Spleen (tissue), 11 donors: ENCODE data around the gene XPR1. TPM values are rescaled to one million over a fixed set of nuclear protein-coding genes. Genes with fewer than 3 reads are reported as not detected.

ENCODE experiments used
- DNase-seq: peaks from one replicate; pipeline ENCODE4 v3.0.0-alpha.2; 2020
- H3K27ac ChIP-seq, 8 donors: fragments of 200-600 bp; sonication (generic) in 7 of 8; 1 replicate in 4 of 8; 2 replicates in 4 of 8; pipeline versions ENCODE4 v1.5.0 to v1.8.0; 2016 to 2021; ENCODE audit warnings: inconsistent platforms in 4 of 8, mild to moderate bottlenecking in 4 of 8, moderate library complexity in 1 of 8
- H3K27me3 ChIP-seq, 7 donors: fragments of 200-600 bp; sonication (generic) in 6 of 7; replicated peaks in 1 of 7; 1 replicate in 4 of 7; 2 replicates in 3 of 7; pipeline versions ENCODE4 v1.5.0 to v1.8.0; 2016 to 2021; ENCODE audit warnings: inconsistent platforms in 3 of 7, mild to moderate bottlenecking in 1 of 7
- H3K36me3 ChIP-seq, 6 donors: fragments of 200-600 bp; sonication (generic) in 5 of 6; 1 replicate in 4 of 6; 2 replicates in 2 of 6; pipeline versions ENCODE4 v1.5.0 to v1.8.0; 2016 to 2021; ENCODE audit warnings: inconsistent platforms in 2 of 6
- H3K4me1 ChIP-seq, 6 donors: fragments of 200-600 bp; sonication (generic) in 5 of 6; 1 replicate in 3 of 6; 2 replicates in 3 of 6; pipeline versions ENCODE4 v1.5.0 to v1.8.0; 2016 to 2021; ENCODE audit warnings: inconsistent platforms in 3 of 6
- H3K4me3 ChIP-seq, 8 donors: fragments of 200-600 bp; sonication (generic) in 7 of 8; 1 replicate in 4 of 8; 2 replicates in 4 of 8; pipeline versions ENCODE4 v1.5.0 to v1.8.0; 2016 to 2021; ENCODE audit warnings: inconsistent platforms in 4 of 8, mild to moderate bottlenecking in 4 of 8, moderate library complexity in 2 of 8
- H3K9me3 ChIP-seq, 8 donors: fragments of 200-600 bp; sonication (generic) in 7 of 8; 1 replicate in 4 of 8; 2 replicates in 4 of 8; pipeline versions ENCODE4 v1.5.0 to v1.8.0; 2016 to 2021; ENCODE audit warnings: inconsistent platforms in 4 of 8
- POLR2A ChIP-seq, 3 donors: fragments of 450-650 bp; IDR thresholded peaks; one replicate each; pipeline ENCODE4 v1.5.1; 2017; ENCODE audit warnings: antibody characterized with exemption in 3 of 3, mild to moderate bottlenecking in 1 of 3
- POLR2AphosphoS5 ChIP-seq, 3 donors: sonication (generic); formaldehyde crosslinking; IDR thresholded peaks; one replicate each; pipeline ENCODE4 v1.5.1; 2017; ENCODE audit warnings: antibody characterized with exemption in 3 of 3
- WGBS, 5 donors: extraction: QIAGEN DNeasy Blood & Tissue Kit in 3 of 5; methylation state at CpG; one replicate each; pipeline versions ENCODE4 v1.1.5 to v1.1.7; 2013 to 2018; 5-methylcytosine and 5-hydroxymethylcytosine counted together
- intact Hi-C: fragments of 100-400 bp; cut with DNase I; formaldehyde crosslinking; loops from one replicate; pipeline ENCODE4 v1.15.0; 2023; ENCODE audit warnings: low total_unique reads
- polyA plus RNA-seq, 3 donors: library from polyadenylated mRNA; stranded (reverse); fragments of 200-250 nt; gene quantifications; one replicate each; pipeline ENCODE4 v1.2.1, GENCODE V29; 2013
- total RNA-seq, 7 donors: library from RNA; depleted of rRNA in 3 of 7; stranded (reverse); fragments of >200 nt in 3 of 7; fragmentation: NEBNext Ultra II Directional in 4 of 7; extraction: Animal tissue kit (Norgen Biotek cat#: 25700) in 4 of 7; gene quantifications; one replicate each; pipeline versions ENCODE4 v1.1.0 to v1.2.1, GENCODE V29; 2016 to 2021
- TF ChIP-seq, protein P1 (sequence below), 11 experiments: fragments of 200-600 bp in 7 of 11; fragments of 450-650 bp in 4 of 11; sonication (generic) in 4 of 11; IDR thresholded peaks in 8 of 11; conservative IDR thresholded peaks in 3 of 11; 1 replicate in 7 of 11; 2 replicates in 4 of 11; pipeline versions ENCODE4 v1.4.0 to v1.8.0; 2016 to 2021; ENCODE audit warnings: antibody characterized with exemption in 11 of 11, inconsistent platforms in 4 of 11, mild to moderate bottlenecking in 1 of 11
- donor health status: healthy with polysubstance abuse.
- donor health status: DM: no; HTN: no; CAD: no; lungs with moderate emphysema.
- donor health status: DM: no; HTN: no; CAD: no.
- donor health status: Bipolar disorder and iron deficiency.
- donor health status: healthy.
- donor health status: DM: no; HTN: no; CAD: no.
- donor health status: DM: yes; HTN: yes; CAD: no.

XPR1 gene
- total and polyA plus RNA-seq, 10 donors: 2.3 to 26.8 (median 18.1) TPM

DNA sequence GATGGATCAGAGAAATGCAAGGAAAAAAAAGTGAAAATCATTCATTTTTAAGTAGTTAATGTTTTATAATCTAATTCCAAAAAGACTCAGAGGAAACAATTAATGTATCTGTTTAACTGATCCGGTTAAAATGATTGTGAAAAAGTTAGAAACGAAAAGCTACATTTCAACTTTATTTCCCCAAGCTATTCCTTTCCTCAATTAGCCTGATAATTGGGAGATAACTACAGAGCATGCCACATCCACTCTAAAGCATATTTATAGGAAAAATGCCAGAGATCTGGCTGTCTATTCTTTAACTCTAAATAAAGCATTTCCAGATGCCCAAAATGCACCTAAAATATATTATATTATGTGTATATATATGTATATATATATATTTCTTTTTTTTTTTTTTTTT lies 35.9 kb upstream of the XPR1 start:
- Histone ChIP-seq H3K4me1 (peaks cover 0 to 2% (median 0%) of the 10 kb centered on the region in 6 donors), H3K4me3 (no peak overlapping the region), H3K27me3 (no peaks in the 10 kb centered on the region), H3K27ac (no peak overlapping the region), H3K9me3 (no peaks in the 10 kb centered on the region), H3K36me3 (no peaks in the 10 kb centered on the region)
- intact Hi-C loops: no loop called here
- DNase-seq: no peak
- 85 to 93% (median 88%) methylated on average over 2 of the region's 2 CpGs for WGBS, 5 donors
- TF ChIP-seq, protein P1, sequence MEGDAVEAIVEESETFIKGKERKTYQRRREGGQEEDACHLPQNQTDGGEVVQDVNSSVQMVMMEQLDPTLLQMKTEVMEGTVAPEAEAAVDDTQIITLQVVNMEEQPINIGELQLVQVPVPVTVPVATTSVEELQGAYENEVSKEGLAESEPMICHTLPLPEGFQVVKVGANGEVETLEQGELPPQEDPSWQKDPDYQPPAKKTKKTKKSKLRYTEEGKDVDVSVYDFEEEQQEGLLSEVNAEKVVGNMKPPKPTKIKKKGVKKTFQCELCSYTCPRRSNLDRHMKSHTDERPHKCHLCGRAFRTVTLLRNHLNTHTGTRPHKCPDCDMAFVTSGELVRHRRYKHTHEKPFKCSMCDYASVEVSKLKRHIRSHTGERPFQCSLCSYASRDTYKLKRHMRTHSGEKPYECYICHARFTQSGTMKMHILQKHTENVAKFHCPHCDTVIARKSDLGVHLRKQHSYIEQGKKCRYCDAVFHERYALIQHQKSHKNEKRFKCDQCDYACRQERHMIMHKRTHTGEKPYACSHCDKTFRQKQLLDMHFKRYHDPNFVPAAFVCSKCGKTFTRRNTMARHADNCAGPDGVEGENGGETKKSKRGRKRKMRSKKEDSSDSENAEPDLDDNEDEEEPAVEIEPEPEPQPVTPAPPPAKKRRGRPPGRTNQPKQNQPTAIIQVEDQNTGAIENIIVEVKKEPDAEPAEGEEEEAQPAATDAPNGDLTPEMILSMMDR (IDR thresholded peaks at IDR 0.05 in 8 of 11, conservative IDR thresholded peaks at IDR 0.05 in 3 of 11): no peak
- no peak for TF ChIP-seq POLR2A (IDR thresholded peaks at IDR 0.05)
- no peak for TF ChIP-seq POLR2AphosphoS5 (IDR thresholded peaks at IDR 0.05)

DNA sequence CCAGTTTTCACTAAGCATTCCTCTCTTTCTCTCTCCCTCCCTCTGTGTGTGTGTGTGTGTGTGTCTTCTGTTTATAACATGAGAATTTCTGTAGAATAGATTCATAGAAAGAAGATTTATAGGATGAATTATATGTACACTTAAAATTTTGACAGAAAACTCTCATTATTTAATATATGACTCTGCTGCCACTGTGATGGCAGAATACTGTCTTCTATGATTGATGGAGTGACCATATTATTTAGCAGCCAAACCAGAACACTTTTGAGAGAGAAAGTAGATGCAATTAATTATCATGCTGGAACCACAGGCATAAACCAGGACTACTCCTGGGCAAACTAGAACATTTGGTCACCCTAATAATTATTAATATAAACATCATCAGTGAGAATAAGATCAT lies 34.3 kb upstream of the XPR1 start:
- intact Hi-C loops: no loop called here

DNA sequence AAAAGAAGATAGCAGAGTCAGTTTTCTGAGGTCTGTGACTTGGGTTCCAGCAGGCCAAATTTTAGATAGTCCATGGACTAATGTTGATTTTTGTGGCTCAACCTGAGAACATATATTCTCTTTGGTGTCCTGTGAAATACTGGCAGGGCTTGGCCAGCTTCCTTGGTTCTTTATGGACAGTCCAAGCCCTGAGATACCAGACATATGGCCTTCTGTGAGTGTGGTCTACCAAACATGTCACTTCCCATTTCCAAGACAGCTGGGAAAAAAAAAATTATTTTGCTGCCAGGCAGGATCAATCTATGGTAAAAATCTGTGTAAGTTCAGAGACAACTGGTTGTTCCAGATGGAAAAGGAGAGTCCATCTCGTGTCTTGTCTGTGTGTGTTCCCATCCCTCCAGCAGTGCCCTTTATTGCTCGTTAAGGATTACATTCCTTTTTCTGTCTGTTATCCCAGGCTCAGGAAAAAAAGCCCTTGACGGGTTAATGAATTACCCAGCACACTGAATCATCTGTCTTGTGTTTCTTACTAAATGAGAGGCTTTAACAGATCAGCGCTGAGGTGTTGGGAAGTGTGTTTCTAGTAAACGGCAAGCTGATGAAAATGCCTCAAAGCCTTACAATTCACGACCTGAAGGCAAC lies 33.4 kb upstream of the XPR1 start:
- Histone ChIP-seq H3K9me3 (no peaks in the 10 kb centered on the region), H3K27ac (no peak overlapping the region), H3K4me3 (no peak overlapping the region), H3K27me3 (no peaks in the 10 kb centered on the region), H3K4me1 (peaks cover 0 to 14% (median 0%) of the 10 kb centered on the region in 6 donors), H3K36me3 (no peaks in the 10 kb centered on the region)
- WGBS, 5 donors: 77 to 85% (median 84%) methylated on average over 6 of the region's 6 CpGs
- TF ChIP-seq, protein P1 (IDR thresholded peaks at IDR 0.05 in 8 of 11, conservative IDR thresholded peaks at IDR 0.05 in 3 of 11): no peak
- TF ChIP-seq POLR2A (IDR thresholded peaks at IDR 0.05) (no peak), POLR2AphosphoS5 (IDR thresholded peaks at IDR 0.05) (no peak)
- DNase-seq: no peak
- intact Hi-C loops: no loop called here

More for the DNA sequence above, 34.3 kb upstream of the XPR1 start:
- Histone ChIP-seq H3K27me3 (no peaks in the 10 kb centered on the region), H3K4me3 (no peak overlapping the region), H3K27ac (no peak overlapping the region), H3K4me1 (peaks cover 0 to 14% (median 0%) of the 10 kb centered on the region in 6 donors), H3K36me3 (no peaks in the 10 kb centered on the region), H3K9me3 (no peaks in the 10 kb centered on the region)
- no peak for DNase-seq
- TF ChIP-seq POLR2AphosphoS5 (IDR thresholded peaks at IDR 0.05) (no peak), POLR2A (IDR thresholded peaks at IDR 0.05) (no peak)
- TF ChIP-seq, protein P1 (IDR thresholded peaks at IDR 0.05 in 8 of 11, conservative IDR thresholded peaks at IDR 0.05 in 3 of 11): no peak

DNA sequence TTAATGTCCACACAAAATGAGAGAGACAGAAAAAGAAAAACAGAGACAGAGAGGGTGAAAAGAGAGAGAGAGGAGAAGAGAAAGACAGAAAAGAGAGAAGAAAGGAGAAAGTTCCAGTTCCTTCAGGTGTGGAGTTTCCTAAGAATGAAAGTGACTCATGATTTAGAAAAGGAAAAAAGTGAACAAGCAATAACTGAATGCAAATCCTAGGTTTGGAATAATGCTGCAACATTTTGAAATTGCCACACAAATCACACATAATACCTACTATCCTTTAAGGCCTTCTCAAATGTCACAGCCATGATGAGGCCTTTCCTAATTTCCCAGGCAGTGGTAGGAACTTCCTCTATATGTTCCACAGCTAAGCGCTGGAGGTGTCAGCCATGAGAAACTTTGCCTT lies 31.5 kb upstream of the XPR1 start:
- Histone ChIP-seq H3K36me3 (no peaks in the 10 kb centered on the region), H3K27me3 (no peaks in the 10 kb centered on the region), H3K4me1 (peaks cover 0 to 14% (median 0%) of the 10 kb centered on the region in 6 donors), H3K27ac (no peak overlapping the region), H3K4me3 (no peak overlapping the region), H3K9me3 (no peaks in the 10 kb centered on the region)
- WGBS, 5 donors: 92 to 100% (median 95%) methylated on average over 1 of the region's 1 CpG
- intact Hi-C loops: no loop called here
- no peak for DNase-seq
- TF ChIP-seq, protein P1 (IDR thresholded peaks at IDR 0.05 in 8 of 11, conservative IDR thresholded peaks at IDR 0.05 in 3 of 11): no peak
- TF ChIP-seq POLR2AphosphoS5 (IDR thresholded peaks at IDR 0.05) (no peak), POLR2A (IDR thresholded peaks at IDR 0.05) (no peak)
